Caco-2 (cell line): ENCODE measurements around the gene GRID1. TPM values are rescaled to one million over a fixed set of nuclear protein-coding genes. Genes with fewer than 3 reads are reported as not detected.

ENCODE experiments used
- BruUV-seq: library from RNA; stranded (reverse); fragments of 400-500 nt; replicated peaks from 2 replicates; lab custom pipeline; 2021; lab: Mats Ljungman, UMichigan
- CTCF ChIA-PET: fragments of 300-600 bp; sonication (Branson Sonifier 250); formaldehyde crosslinking; loops from one replicate; lab custom pipeline; 2022; ENCODE audit warnings: antibody characterized with exemption; lab: Charles Lee
- POLR2A ChIA-PET: fragments of 300-600 bp; sonication (Branson Sonifier 250); formaldehyde crosslinking; loops from one replicate; lab custom pipeline; 2022; ENCODE audit warnings: antibody characterized with exemption; lab: Charles Lee
- DNase-seq, 2 experiments: peaks; one replicate each; pipeline versions ENCODE4 v3.0.0 to v3.0.0-alpha.2; 2020 to 2022
- H3K27me3 ChIP-seq: replicated peaks from 2 replicates; pipeline ENCODE4 v1.6.0; 2011; ENCODE audit warnings: low read length; ENCODE audit not compliant: control insufficient read depth, insufficient read depth
- H3K36me3 ChIP-seq: 2 replicates; pipeline ENCODE4 v1.5.1; 2011; ENCODE audit warnings: low read length; ENCODE audit not compliant: control insufficient read depth, insufficient read depth
- H3K4me1 ChIP-seq: fragments of 250-450 bp; sonication (Bioruptor Pico); 2 replicates; pipeline ENCODE4 v1.5.1; 2020; ENCODE audit warnings: mild to moderate bottlenecking
- H3K4me3 ChIP-seq: 2 replicates; pipeline ENCODE4 v1.5.1; 2011; ENCODE audit warnings: low read depth, mild to moderate bottlenecking, control low read depth, low read length
- H3K9me3 ChIP-seq: fragments of 250-450 bp; sonication (Bioruptor Pico); 2 replicates; pipeline ENCODE4 v1.5.1; 2020; ENCODE audit warnings: mild to moderate bottlenecking, moderate library complexity
- H3K27ac Mint-ChIP-seq: one replicate; pipeline ENCODE4 v1.8.0; 2022; ENCODE audit warnings: mixed read lengths; ENCODE audit not compliant: unreplicated experiment
- H3K27me3 Mint-ChIP-seq: one replicate; pipeline ENCODE4 v1.8.0; 2022; ENCODE audit warnings: mixed read lengths; ENCODE audit not compliant: insufficient read depth, unreplicated experiment
- H3K36me3 Mint-ChIP-seq: one replicate; pipeline ENCODE4 v1.8.0; 2022; ENCODE audit warnings: mild to moderate bottlenecking, mixed read lengths; ENCODE audit not compliant: insufficient read depth, unreplicated experiment
- H3K4me1 Mint-ChIP-seq: one replicate; pipeline ENCODE4 v1.8.0; 2022; ENCODE audit warnings: low read depth, mixed read lengths; ENCODE audit not compliant: unreplicated experiment
- H3K4me3 Mint-ChIP-seq: one replicate; pipeline ENCODE4 v1.8.0; 2022; ENCODE audit warnings: mild to moderate bottlenecking, moderate library complexity, mixed read lengths; ENCODE audit not compliant: unreplicated experiment
- H3K9me3 Mint-ChIP-seq: one replicate; pipeline ENCODE4 v1.8.0; 2022; ENCODE audit warnings: mixed read lengths; ENCODE audit not compliant: unreplicated experiment
- CTCF ChIP-seq, 2 experiments: fragments of 200-600 bp in 1 of 2; IDR thresholded peaks; 1 replicate in 1 of 2; 2 replicates in 1 of 2; pipeline versions ENCODE4 v1.5.1 to v1.8.0; 2011 to 2022; ENCODE audit warnings: antibody characterized with exemption in 1 of 2, control low read depth in 1 of 2, inconsistent platforms in 1 of 2, low read depth in 1 of 2, low read length in 1 of 2, mild to moderate bottlenecking in 1 of 2, moderate library complexity in 1 of 2; ENCODE audit not compliant: insufficient read depth in 1 of 2, severe bottlenecking in 1 of 2, unreplicated experiment in 1 of 2
- intact Hi-C: fragments of 100-400 bp; cut with micrococcal nuclease; formaldehyde crosslinking; loops from one replicate; pipeline ENCODE4 v1.10.0; 2022; ENCODE audit not compliant: unreplicated experiment
- total RNA-seq: library from RNA; stranded (reverse); gene quantifications from 2 replicates; pipeline ENCODE4 v1.2.3, GENCODE V29; 2022

Gene GRID1
- total RNA-seq, 1 experiment from 2014 or later: 8.0 TPM

GRCh38 chr10:86072413-86072812, 294.2 kb downstream of the GRID1 start:
- no peaks in the 10 kb centered on the region for H3K27me3 ChIP-seq
- no peak overlapping the region for H3K27ac Mint-ChIP-seq

GRCh38 chr10:86071758-86072157, 294.8 kb downstream of the GRID1 start:
- no peaks in the 10 kb centered on the region for H3K36me3 ChIP-seq
- DNase-seq: no peak
- POLR2A ChIA-PET: no interaction called here
- intact Hi-C loops: no loop called here
- no peaks in the 10 kb centered on the region for H3K4me1 Mint-ChIP-seq
- H3K27me3 ChIP-seq: no peaks in the 10 kb centered on the region
- H3K9me3 Mint-ChIP-seq: peaks cover 8% of the 10 kb centered on the region
- H3K27ac Mint-ChIP-seq: no peak overlapping the region
- H3K36me3 Mint-ChIP-seq: no peaks in the 10 kb centered on the region
- no peaks in the 10 kb centered on the region for H3K4me1 ChIP-seq
- peaks cover 8% of the 10 kb centered on the region for H3K27me3 Mint-ChIP-seq
- H3K4me3 ChIP-seq: no peak overlapping the region
- BruUV-seq: no TSS peak
- no peak overlapping the region for H3K4me3 Mint-ChIP-seq
- CTCF ChIA-PET: interaction anchor here (0.6 kb wide), 1 partner anchor 50 kb away, joined by 4 read pairs; no protein-coding TSS in a partner anchor
- H3K9me3 ChIP-seq: no peaks in the 10 kb centered on the region
- TF ChIP-seq CTCF (IDR thresholded peaks at IDR 0.05; ENCODE audit: insufficient read depth in 1 of 2, low read depth in 1 of 2, low read length in 1 of 2, severe bottlenecking in 1 of 2, unreplicated experiment in 1 of 2): no peak

More at GRCh38 chr10:86072413-86072812, 294.2 kb downstream of the GRID1 start:
- ChIA-PET POLR2A (no interaction called here), CTCF (interaction anchor here (0.6 kb wide), 1 partner anchor 49 kb away, joined by 4 read pairs; no protein-coding TSS in a partner anchor)
- Mint-ChIP-seq H3K27me3 (peaks cover 8% of the 10 kb centered on the region), H3K4me3 (no peak overlapping the region), H3K9me3 (peaks cover 8% of the 10 kb centered on the region), H3K36me3 (no peaks in the 10 kb centered on the region), H3K4me1 (no peaks in the 10 kb centered on the region)
- BruUV-seq: no TSS peak
- Histone ChIP-seq H3K36me3 (no peaks in the 10 kb centered on the region), H3K4me3 (no peak overlapping the region), H3K9me3 (no peaks in the 10 kb centered on the region), H3K4me1 (no peaks in the 10 kb centered on the region)
- intact Hi-C loops: no loop called here
- DNase-seq: no peak
- no peak for TF ChIP-seq CTCF (IDR thresholded peaks at IDR 0.05; ENCODE audit: insufficient read depth in 1 of 2, low read depth in 1 of 2, low read length in 1 of 2, severe bottlenecking in 1 of 2, unreplicated experiment in 1 of 2)

GRCh38 chr10:86071145-86071544, 295.4 kb downstream of the GRID1 start:
- Histone ChIP-seq H3K36me3 (no peaks in the 10 kb centered on the region), H3K9me3 (no peaks in the 10 kb centered on the region), H3K27me3 (no peaks in the 10 kb centered on the region), H3K4me3 (no peak overlapping the region), H3K4me1 (no peaks in the 10 kb centered on the region)
- Mint-ChIP-seq H3K4me1 (no peaks in the 10 kb centered on the region), H3K27ac (no peak overlapping the region), H3K9me3 (peaks cover 5% of the 10 kb centered on the region), H3K36me3 (no peaks in the 10 kb centered on the region), H3K27me3 (peaks cover 8% of the 10 kb centered on the region), H3K4me3 (no peak overlapping the region)
- POLR2A ChIA-PET: no interaction called here
- intact Hi-C loops: no loop called here
- DNase-seq: no peak
- CTCF ChIA-PET: no interaction called here
- BruUV-seq: no TSS peak
- no peak for TF ChIP-seq CTCF (IDR thresholded peaks at IDR 0.05; ENCODE audit: insufficient read depth in 1 of 2, low read depth in 1 of 2, low read length in 1 of 2, severe bottlenecking in 1 of 2, unreplicated experiment in 1 of 2)
